ENCODE data around the gene SPINDOC. TPM values are rescaled to one million over a fixed set of nuclear protein-coding genes. Genes with fewer than 3 reads are reported as not detected.

Gene SPINDOC
- total RNA-seq, 3 donors from 2014 or later, result 5.8 to 22.3 (median 7.0) TPM

DNA sequence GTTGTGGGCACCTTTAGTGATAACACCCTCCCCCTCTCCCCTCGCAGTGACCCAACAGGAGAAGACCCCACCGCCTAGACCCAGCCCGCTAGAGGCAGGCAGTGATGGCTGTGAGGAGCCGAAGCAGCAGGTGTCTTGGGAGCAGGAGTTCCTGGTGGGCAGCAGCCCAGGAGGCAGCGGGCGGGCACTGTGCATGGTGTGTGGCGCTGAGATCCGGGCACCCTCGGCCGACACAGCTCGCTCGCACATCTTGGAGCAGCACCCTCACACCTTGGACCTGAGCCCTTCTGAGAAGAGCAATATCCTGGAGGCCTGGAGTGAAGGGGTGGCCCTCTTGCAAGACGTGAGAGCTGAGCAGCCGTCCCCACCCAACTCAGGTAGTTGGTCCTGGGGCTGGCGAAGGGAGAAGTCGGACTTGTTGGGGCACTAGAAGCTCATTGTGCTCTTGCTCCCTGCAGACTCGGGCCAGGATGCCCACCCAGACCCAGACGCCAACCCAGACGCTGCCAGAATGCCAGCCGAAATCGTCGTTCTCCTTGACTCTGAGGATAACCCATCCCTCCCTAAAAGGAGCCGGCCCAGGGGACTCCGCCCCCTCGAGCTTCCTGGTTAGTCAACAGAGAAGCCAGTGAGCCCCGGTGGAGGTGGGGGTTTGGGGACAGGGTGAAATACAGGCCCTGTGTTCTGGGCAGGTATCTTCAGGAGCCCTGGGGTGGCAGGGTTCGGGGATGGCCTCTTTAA, 4.7 kb downstream of the SPINDOC start:
- ATAC-seq, result no peak
- Histone ChIP-seq H3K4me1 (ENCODE audit: low read depth) (peaks cover 7% of the 10 kb centered on the region), H3K9me3 (no peaks in the 10 kb centered on the region), H3K36me3 (ENCODE audit: low read depth) (no peaks in the 10 kb centered on the region), H3K4me3 (no peak overlapping the region)
- intact Hi-C loops (cut with DNase I, micrococcal nuclease), result no loop called here
- TF ChIP-seq, protein P1, sequence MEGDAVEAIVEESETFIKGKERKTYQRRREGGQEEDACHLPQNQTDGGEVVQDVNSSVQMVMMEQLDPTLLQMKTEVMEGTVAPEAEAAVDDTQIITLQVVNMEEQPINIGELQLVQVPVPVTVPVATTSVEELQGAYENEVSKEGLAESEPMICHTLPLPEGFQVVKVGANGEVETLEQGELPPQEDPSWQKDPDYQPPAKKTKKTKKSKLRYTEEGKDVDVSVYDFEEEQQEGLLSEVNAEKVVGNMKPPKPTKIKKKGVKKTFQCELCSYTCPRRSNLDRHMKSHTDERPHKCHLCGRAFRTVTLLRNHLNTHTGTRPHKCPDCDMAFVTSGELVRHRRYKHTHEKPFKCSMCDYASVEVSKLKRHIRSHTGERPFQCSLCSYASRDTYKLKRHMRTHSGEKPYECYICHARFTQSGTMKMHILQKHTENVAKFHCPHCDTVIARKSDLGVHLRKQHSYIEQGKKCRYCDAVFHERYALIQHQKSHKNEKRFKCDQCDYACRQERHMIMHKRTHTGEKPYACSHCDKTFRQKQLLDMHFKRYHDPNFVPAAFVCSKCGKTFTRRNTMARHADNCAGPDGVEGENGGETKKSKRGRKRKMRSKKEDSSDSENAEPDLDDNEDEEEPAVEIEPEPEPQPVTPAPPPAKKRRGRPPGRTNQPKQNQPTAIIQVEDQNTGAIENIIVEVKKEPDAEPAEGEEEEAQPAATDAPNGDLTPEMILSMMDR (IDR thresholded peaks at IDR 0.05), result no peak
- DNase-seq, result no peak

DNA sequence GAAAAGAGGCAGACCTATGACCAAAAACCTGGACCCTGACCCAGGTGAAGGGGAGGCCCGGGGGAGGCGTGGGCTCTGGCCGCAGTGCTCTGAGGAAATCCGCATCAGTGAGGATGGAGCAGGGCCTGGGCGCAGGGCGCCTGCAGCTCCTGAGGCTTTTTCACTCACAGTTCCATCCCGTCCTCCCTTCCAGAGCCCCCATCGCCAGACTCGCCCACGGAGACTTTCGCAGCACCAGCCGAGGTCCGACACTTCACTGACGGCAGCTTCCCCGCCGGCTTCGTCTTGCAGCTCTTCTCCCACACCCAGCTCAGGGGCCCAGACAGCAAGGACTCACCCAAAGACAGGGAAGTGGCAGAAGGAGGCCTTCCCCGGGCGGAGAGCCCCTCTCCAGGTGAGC, 5.4 kb downstream of the SPINDOC start:
- H3K36me3 ChIP-seq (ENCODE audit: low read depth), result no peaks in the 10 kb centered on the region
- TF ChIP-seq, protein P1 (IDR thresholded peaks at IDR 0.05), result no peak
- ATAC-seq, result no peak
- no peak overlapping the region for H3K4me3 ChIP-seq
- DNase-seq, result no peak
- H3K4me1 ChIP-seq (ENCODE audit: low read depth), result peaks cover 7% of the 10 kb centered on the region
- H3K9me3 ChIP-seq, result no peaks in the 10 kb centered on the region
- intact Hi-C loops (cut with DNase I, micrococcal nuclease), result no loop called here

DNA sequence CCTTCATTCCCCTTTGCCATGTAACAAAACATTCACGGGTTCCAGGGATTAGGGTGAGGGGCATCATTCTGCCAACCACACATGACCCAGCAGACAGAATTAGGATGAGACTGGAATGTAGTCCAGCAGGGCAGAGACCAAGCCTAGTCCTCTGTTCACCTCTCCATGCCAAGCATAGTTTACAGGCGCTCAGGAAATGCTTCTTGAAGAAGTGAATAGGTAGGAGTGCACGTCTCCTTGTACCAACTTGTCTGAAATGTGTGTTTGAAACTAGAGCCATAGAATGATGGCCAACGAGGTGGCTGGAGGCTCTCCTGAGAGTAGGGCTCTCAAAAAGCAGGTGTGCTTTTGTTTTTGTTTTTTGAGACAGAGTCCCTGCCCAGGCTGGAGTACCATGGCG, 8.2 kb downstream of the SPINDOC start:
- Histone ChIP-seq H3K4me3 (no peak overlapping the region), H3K4me1 (ENCODE audit: low read depth) (no peaks in the 10 kb centered on the region), H3K9me3 (no peaks in the 10 kb centered on the region), H3K36me3 (ENCODE audit: low read depth) (no peaks in the 10 kb centered on the region)
- intact Hi-C loops (cut with DNase I, micrococcal nuclease), result no loop called here
- TF ChIP-seq, protein P1 (IDR thresholded peaks at IDR 0.05), result no peak
- DNase-seq, result no peak
- ATAC-seq, result no peak

DNA sequence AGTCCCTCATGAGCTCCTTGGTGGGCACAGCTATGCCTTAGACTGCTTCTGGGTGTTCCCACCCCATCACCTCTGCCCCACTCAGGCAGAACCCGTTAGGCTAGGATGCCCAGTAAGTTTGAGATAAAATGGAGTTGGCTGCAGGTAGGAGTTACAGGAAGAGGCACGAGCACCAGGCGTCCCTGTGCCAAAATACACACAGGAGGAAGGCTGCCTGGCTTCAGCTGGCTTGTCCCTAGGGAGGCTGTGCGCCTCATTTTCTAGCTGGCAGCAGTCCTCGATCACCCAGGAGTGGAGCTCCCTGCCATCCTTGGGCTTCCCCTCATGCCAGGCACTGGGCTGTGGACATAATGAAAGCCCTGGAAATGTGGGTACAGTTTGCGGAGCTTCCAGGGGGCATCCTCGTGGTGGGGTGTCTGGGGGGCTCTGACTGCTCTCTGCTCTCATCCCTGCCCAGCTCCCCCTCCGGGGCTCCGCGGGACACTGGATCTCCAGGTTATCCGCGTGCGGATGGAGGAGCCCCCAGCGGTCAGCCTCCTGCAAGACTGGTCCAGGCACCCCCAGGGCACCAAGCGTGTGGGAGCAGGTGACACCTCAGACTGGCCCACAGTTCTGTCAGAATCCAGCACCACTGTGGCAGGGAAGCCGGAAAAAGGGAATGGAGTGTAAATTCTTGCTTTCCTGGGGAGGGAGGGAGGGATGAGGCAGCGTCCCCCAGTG, 13.4 kb downstream of the SPINDOC start:
- Histone ChIP-seq H3K9me3 (no peaks in the 10 kb centered on the region), H3K36me3 (ENCODE audit: low read depth) (no peaks in the 10 kb centered on the region), H3K4me3 (no peak overlapping the region), H3K4me1 (ENCODE audit: low read depth) (no peaks in the 10 kb centered on the region)
- DNase-seq, result no peak
- ATAC-seq, result no peak
- TF ChIP-seq, protein P1 (IDR thresholded peaks at IDR 0.05), result no peak
- intact Hi-C loops (cut with DNase I, micrococcal nuclease), result no loop called here

DNA sequence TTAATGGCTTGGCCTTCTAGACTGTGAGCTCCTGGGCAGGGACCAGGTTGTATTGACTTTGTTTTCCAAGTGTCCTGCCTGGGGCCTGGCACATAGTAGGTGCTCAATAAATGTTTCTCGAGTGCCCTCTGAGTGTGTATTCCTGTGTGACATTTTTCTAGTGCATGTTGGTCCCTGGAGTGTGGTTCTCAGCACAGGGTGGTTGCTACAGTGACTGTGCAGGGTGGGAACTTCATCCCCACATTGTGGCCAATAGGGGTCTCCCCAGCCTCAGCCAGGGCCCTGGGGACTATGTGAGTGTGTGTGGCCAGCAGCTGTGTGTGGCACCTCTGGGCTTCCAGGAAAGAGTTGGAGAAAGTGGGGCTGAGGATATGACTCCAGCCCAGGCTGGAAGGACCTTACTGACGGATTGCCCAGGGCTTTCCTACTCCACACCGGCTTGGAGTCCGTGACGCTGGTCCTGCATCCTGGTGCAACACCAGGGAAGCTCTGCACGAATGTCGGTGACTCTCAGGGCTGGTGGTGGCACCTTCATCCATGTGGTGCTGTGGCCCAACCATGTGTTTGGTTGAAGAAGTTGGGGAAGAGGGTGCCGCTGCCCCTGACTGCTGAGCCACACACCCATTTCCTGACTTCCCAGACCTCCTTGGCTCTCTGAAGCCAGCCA, 16.7 kb downstream of the SPINDOC start:
- Histone ChIP-seq H3K4me3 (no peak overlapping the region), H3K9me3 (no peaks in the 10 kb centered on the region), H3K36me3 (ENCODE audit: low read depth) (no peaks in the 10 kb centered on the region), H3K4me1 (ENCODE audit: low read depth) (no peaks in the 10 kb centered on the region)
- intact Hi-C loops (cut with DNase I, micrococcal nuclease), result loop anchor here in 1 of 2 donors (10.0 kb wide), 1 partner anchor 325 kb away; no protein-coding TSS in a partner anchor
- TF ChIP-seq, protein P1 (IDR thresholded peaks at IDR 0.05), result no peak
- ATAC-seq (peak; percentile 44), DNase-seq (no peak)

Measured in mucosa of descending colon (tissue), 3 donors.